Astrocyte (in vitro differentiated cells and primary cell): ENCODE data around the gene TRPV6. TPM values are rescaled to one million over a fixed set of nuclear protein-coding genes. Genes with fewer than 3 reads are reported as not detected.

ENCODE experiments used
- DNase-seq: peaks from one replicate; pipeline ENCODE4 v3.0.0-alpha.2; 2010; ENCODE audit warnings: low read depth
- FAIRE-seq: peaks from 2 replicates; lab custom pipeline; 2011; peaks lifted over from hg19 to GRCh38; lab: Jason Lieb, UNC
- H2AFZ ChIP-seq: 2 replicates; pipeline ENCODE4 v1.6.0; 2012; ENCODE audit warnings: low read depth, low read length, inconsistent platforms
- H3K27ac ChIP-seq: 2 replicates; pipeline ENCODE4 v1.5.1; 2011; ENCODE audit warnings: low read depth, low read length, inconsistent platforms
- H3K27me3 ChIP-seq: 2 replicates; pipeline ENCODE4 v1.6.0; 2011; ENCODE audit warnings: low read length, inconsistent platforms; ENCODE audit not compliant: insufficient read depth
- H3K36me3 ChIP-seq: 2 replicates; pipeline ENCODE4 v1.5.1; 2011; ENCODE audit warnings: low read length, inconsistent platforms; ENCODE audit not compliant: insufficient read depth
- H3K4me1 ChIP-seq: 2 replicates; pipeline ENCODE4 v1.5.1; 2011; ENCODE audit warnings: low read length, inconsistent platforms; ENCODE audit not compliant: insufficient read depth
- H3K4me2 ChIP-seq: 2 replicates; pipeline ENCODE4 v1.6.0; 2012; ENCODE audit warnings: low read length, inconsistent platforms
- H3K4me3 ChIP-seq: 2 replicates; pipeline ENCODE4 v1.5.1; 2011; ENCODE audit warnings: low read depth, mild to moderate bottlenecking, low read length, inconsistent platforms; ENCODE audit not compliant: insufficient read depth
- H3K79me2 ChIP-seq: 2 replicates; pipeline ENCODE4 v1.6.0; 2012; ENCODE audit warnings: mild to moderate bottlenecking, low read length, inconsistent platforms; ENCODE audit not compliant: insufficient read depth
- H3K9ac ChIP-seq: 2 replicates; pipeline ENCODE4 v1.6.0; 2012; ENCODE audit warnings: mild to moderate bottlenecking, low read length, inconsistent platforms
- H3K9me3 ChIP-seq: 2 replicates; pipeline ENCODE4 v1.5.1; 2012; ENCODE audit warnings: low read depth, mild to moderate bottlenecking, low read length, inconsistent platforms; ENCODE audit not compliant: insufficient read depth
- H4K20me1 ChIP-seq: 2 replicates; pipeline ENCODE4 v1.6.0; 2012; ENCODE audit warnings: low read length, inconsistent platforms; ENCODE audit not compliant: insufficient read depth
- H3K27ac Mint-ChIP-seq: one replicate; pipeline ENCODE4 v1.8.0; 2021; ENCODE audit warnings: mild to moderate bottlenecking, mixed read lengths; ENCODE audit not compliant: unreplicated experiment
- H3K27me3 Mint-ChIP-seq: one replicate; pipeline ENCODE4 v1.8.0; 2021; ENCODE audit warnings: low read depth, mixed read lengths; ENCODE audit not compliant: unreplicated experiment
- H3K36me3 Mint-ChIP-seq: one replicate; pipeline ENCODE4 v1.8.0; 2021; ENCODE audit warnings: low read depth, mixed read lengths; ENCODE audit not compliant: unreplicated experiment
- H3K4me1 Mint-ChIP-seq: one replicate; pipeline ENCODE4 v1.8.0; 2021; ENCODE audit warnings: low read depth, mixed read lengths; ENCODE audit not compliant: unreplicated experiment
- H3K4me3 Mint-ChIP-seq: one replicate; pipeline ENCODE4 v1.8.0; 2021; ENCODE audit warnings: mild to moderate bottlenecking, moderate library complexity, mixed read lengths; ENCODE audit not compliant: unreplicated experiment
- H3K9me3 Mint-ChIP-seq: one replicate; pipeline ENCODE4 v1.8.0; 2021; ENCODE audit warnings: mild to moderate bottlenecking, mixed read lengths; ENCODE audit not compliant: unreplicated experiment
- CTCF ChIP-seq: IDR thresholded peaks from 2 replicates; pipeline ENCODE4 v1.5.1; 2011; ENCODE audit warnings: low read depth, mild to moderate bottlenecking, inconsistent platforms, low read length, moderate library complexity; ENCODE audit not compliant: insufficient read depth
- EZH2 ChIP-seq: IDR thresholded peaks from 2 replicates; pipeline ENCODE4 v1.6.1; 2012; ENCODE audit warnings: mild to moderate bottlenecking, low read length, inconsistent platforms; ENCODE audit not compliant: insufficient read depth
- total RNA-seq: library from RNA; stranded (reverse); gene quantifications from 2 replicates; pipeline ENCODE4 v1.2.1, GENCODE V29; 2021

Gene TRPV6
- total RNA-seq, 1 donor from 2014 or later = 0.14 TPM

GRCh38 chr7:142896741-142897379, 11.3 kb upstream of the TRPV6 start:
- Histone ChIP-seq H3K4me3 (no peak overlapping the region), H3K9ac (no peak overlapping the region), H2AFZ (no peak overlapping the region), H3K9me3 (no peaks in the 10 kb centered on the region), H3K79me2 (no peaks in the 10 kb centered on the region), H3K36me3 (no peaks in the 10 kb centered on the region), H3K4me1 (no peaks in the 10 kb centered on the region), H4K20me1 (no peaks in the 10 kb centered on the region), H3K4me2 (no peak overlapping the region), H3K27ac (no peak overlapping the region), H3K27me3 (peaks cover 3% of the 10 kb centered on the region)
- H3K9me3 Mint-ChIP-seq = peaks cover 1% of the 10 kb centered on the region
- no peaks in the 10 kb centered on the region for H3K4me1 Mint-ChIP-seq
- peaks cover 4% of the 10 kb centered on the region for H3K36me3 Mint-ChIP-seq
- no peak overlapping the region for H3K27ac Mint-ChIP-seq
- DNase-seq (no peak), FAIRE-seq (no peak)
- H3K27me3 Mint-ChIP-seq = peaks cover 46% of the 10 kb centered on the region
- H3K4me3 Mint-ChIP-seq = no peak overlapping the region
- TF ChIP-seq CTCF = no peak
- no peak for TF ChIP-seq EZH2

GRCh38 chr7:142896151-142896550, 10.6 kb upstream of the TRPV6 start:
- no peak for DNase-seq
- H3K79me2 ChIP-seq = no peaks in the 10 kb centered on the region
- H3K36me3 ChIP-seq = no peaks in the 10 kb centered on the region
- H3K4me3 ChIP-seq = no peak overlapping the region
- H3K27me3 ChIP-seq = peaks cover 3% of the 10 kb centered on the region
- no peak overlapping the region for H3K4me2 ChIP-seq
- no peak overlapping the region for H3K27ac Mint-ChIP-seq
- no peak overlapping the region for H3K9ac ChIP-seq
- H3K27me3 Mint-ChIP-seq = peaks cover 44% of the 10 kb centered on the region
- H4K20me1 ChIP-seq = no peaks in the 10 kb centered on the region
- no peak overlapping the region for H2AFZ ChIP-seq
- H3K4me1 Mint-ChIP-seq = no peaks in the 10 kb centered on the region
- H3K4me1 ChIP-seq = no peaks in the 10 kb centered on the region
- FAIRE-seq = no peak
- H3K9me3 Mint-ChIP-seq = no peaks in the 10 kb centered on the region
- H3K4me3 Mint-ChIP-seq = no peak overlapping the region
- H3K27ac ChIP-seq = no peak overlapping the region
- TF ChIP-seq CTCF (no peak), EZH2 (no peak)
- no peaks in the 10 kb centered on the region for H3K9me3 ChIP-seq
- peaks cover under 1% of the 10 kb centered on the region for H3K36me3 Mint-ChIP-seq

GRCh38 chr7:142894985-142895593, 9.5 kb upstream of the TRPV6 start:
- no peaks in the 10 kb centered on the region for H3K9me3 ChIP-seq
- no peak overlapping the region for H3K27ac Mint-ChIP-seq
- no peaks in the 10 kb centered on the region for H3K79me2 ChIP-seq
- no peaks in the 10 kb centered on the region for H3K36me3 Mint-ChIP-seq
- peaks cover 43% of the 10 kb centered on the region for H3K27me3 Mint-ChIP-seq
- H3K4me1 Mint-ChIP-seq = no peaks in the 10 kb centered on the region
- no peaks in the 10 kb centered on the region for H3K36me3 ChIP-seq
- FAIRE-seq (no peak), DNase-seq (no peak)
- H3K27ac ChIP-seq = no peak overlapping the region
- H3K9me3 Mint-ChIP-seq = no peaks in the 10 kb centered on the region
- no peaks in the 10 kb centered on the region for H4K20me1 ChIP-seq
- H3K4me2 ChIP-seq = no peak overlapping the region
- H2AFZ ChIP-seq = no peak overlapping the region
- H3K4me3 Mint-ChIP-seq = no peak overlapping the region
- H3K4me1 ChIP-seq = no peaks in the 10 kb centered on the region
- no peak for TF ChIP-seq CTCF
- TF ChIP-seq EZH2 = no peak
- no peak overlapping the region for H3K4me3 ChIP-seq
- peaks cover 3% of the 10 kb centered on the region for H3K27me3 ChIP-seq
- H3K9ac ChIP-seq = no peak overlapping the region
